SJSA1 (cell line): ENCODE measurements around the gene NCSTN. TPM values are rescaled to one million over a fixed set of nuclear protein-coding genes. Genes with fewer than 3 reads are reported as not detected.

Source experiments
- total RNA-seq: library from RNA; depleted of rRNA; stranded (reverse); fragments of >200 nt; shearing (Covaris generic); gene quantifications from 2 replicates; pipeline ENCODE4 v1.2.3, GENCODE V29; 2014; rRNA removed

The NCSTN gene
- total RNA-seq, 1 experiment from 2014 or later: 48.4 TPM

Other genes starting within 250 kb of the NCSTN start
- gene IGSF8, start 244.8 kb upstream of the NCSTN start, total RNA-seq: 30.6 and 41.7 TPM in 2 replicates
- gene ATP1A2, start 227.6 kb upstream of the NCSTN start, total RNA-seq: 1.2 TPM in 1 of 2 replicates, not detected in the other
- gene ATP1A4, start 191.8 kb upstream of the NCSTN start, total RNA-seq: not detected in 2 replicates
- not detected in 2 replicates for gene CASQ1, start 152.8 kb upstream of the NCSTN start, total RNA-seq
- 170 and 321 TPM in 2 replicates for gene PEA15, start 138.0 kb upstream of the NCSTN start, total RNA-seq
- 37.5 and 45.8 TPM in 2 replicates for gene DCAF8, start 80.8 kb upstream of the NCSTN start, total RNA-seq
- gene PEX19, start 58.2 kb upstream of the NCSTN start, total RNA-seq: 51.9 and 61.0 TPM in 2 replicates
- gene COPA, start 133 bp upstream of the NCSTN start, total RNA-seq: 162 and 191 TPM in 2 replicates
- 0.11 TPM in 1 of 2 replicates, not detected in the other for gene NHLH1, start 23.7 kb downstream of the NCSTN start, total RNA-seq
- 2.2 and 2.3 TPM in 2 replicates for gene VANGL2, start 57.2 kb downstream of the NCSTN start, total RNA-seq
- not detected in 2 replicates for gene SLAMF6, start 179.9 kb downstream of the NCSTN start, total RNA-seq
- not detected in 2 replicates for gene CD84, start 236.1 kb downstream of the NCSTN start, total RNA-seq